Endothelial cell (in vitro differentiated cells): ENCODE results near the gene ATG14. TPM values are rescaled to one million over a fixed set of nuclear protein-coding genes. Genes with fewer than 3 reads are reported as not detected.
"Not testable (repeated sequence)": the region's sequence is repeated elsewhere in the genome, so short reads cannot be mapped to it uniquely, and the experiment has no call there.

Source experiments
- DNase-seq: peaks from one replicate; pipeline ENCODE4 v3.0.0; 2021; ENCODE audit warnings: low spot score
- H3K27ac Mint-ChIP-seq: one replicate; pipeline ENCODE4 v1.8.0; 2021; ENCODE audit warnings: mixed read lengths, inconsistent platforms; ENCODE audit not compliant: unreplicated experiment
- H3K27me3 Mint-ChIP-seq: one replicate; pipeline ENCODE4 v1.8.0; 2021; ENCODE audit warnings: mild to moderate bottlenecking, moderate library complexity, mixed read lengths, inconsistent platforms; ENCODE audit not compliant: unreplicated experiment
- H3K36me3 Mint-ChIP-seq: one replicate; pipeline ENCODE4 v1.8.0; 2021; ENCODE audit warnings: mild to moderate bottlenecking, low read depth, mixed read lengths, inconsistent platforms; ENCODE audit not compliant: unreplicated experiment
- H3K4me1 Mint-ChIP-seq: one replicate; pipeline ENCODE4 v1.8.0; 2021; ENCODE audit warnings: mild to moderate bottlenecking, mixed read lengths, inconsistent platforms; ENCODE audit not compliant: unreplicated experiment
- H3K4me3 Mint-ChIP-seq: one replicate; pipeline ENCODE4 v1.8.0; 2021; ENCODE audit warnings: mild to moderate bottlenecking, mixed read lengths, inconsistent platforms; ENCODE audit not compliant: unreplicated experiment
- H3K9me3 Mint-ChIP-seq: one replicate; pipeline ENCODE4 v1.8.0; 2021; ENCODE audit warnings: mixed read lengths, inconsistent platforms; ENCODE audit not compliant: unreplicated experiment
- CTCF ChIP-seq: fragments of 200-600 bp; sonication (generic); IDR thresholded peaks from one replicate; pipeline ENCODE4 v1.5.0; 2021; ENCODE audit warnings: antibody characterized with exemption; ENCODE audit not compliant: unreplicated experiment
- total RNA-seq: library from RNA; stranded (reverse); fragmentation: NEBNext Ultra II Directional; extraction: Animal tissue kit (Norgen Biotek cat#: 25700); gene quantifications from one replicate; pipeline ENCODE4 v1.2.1, GENCODE V29; 2021; ENCODE audit not compliant: unreplicated experiment

Gene ATG14
- total RNA-seq, 1 donor from 2014 or later: 14.0 TPM

GRCh38 chr14:55350461-55350860 is 61.2 kb downstream of the ATG14 start:
- Mint-ChIP-seq H3K4me3 (no peak overlapping the region), H3K9me3 (no peaks in the 10 kb centered on the region), H3K4me1 (no peaks in the 10 kb centered on the region), H3K27ac (no peak overlapping the region), H3K27me3 (peaks cover 3% of the 10 kb centered on the region), H3K36me3 (peaks cover 15% of the 10 kb centered on the region)
- DNase-seq: no peak
- TF ChIP-seq CTCF: no peak

- Mint-ChIP-seq H3K27me3 (no peaks in the 10 kb centered on the region), H3K4me1 (no peaks in the 10 kb centered on the region), H3K27ac (no peak overlapping the region)
Observed at GRCh38 chr14:55349565-55349964, 62.1 kb downstream of the ATG14 start.

GRCh38 chr14:55348766-55349453 is 62.7 kb downstream of the ATG14 start:
- TF ChIP-seq CTCF: no peak
- H3K4me1 Mint-ChIP-seq: no peaks in the 10 kb centered on the region
- H3K9me3 Mint-ChIP-seq: no peaks in the 10 kb centered on the region
- no peak for DNase-seq
- H3K4me3 Mint-ChIP-seq: no peak overlapping the region
- no peaks in the 10 kb centered on the region for H3K27me3 Mint-ChIP-seq
- no peak overlapping the region for H3K27ac Mint-ChIP-seq
- peaks cover 13% of the 10 kb centered on the region for H3K36me3 Mint-ChIP-seq

More at GRCh38 chr14:55349565-55349964, 62.1 kb downstream of the ATG14 start:
- no peak for DNase-seq
- H3K36me3 Mint-ChIP-seq: peaks cover 13% of the 10 kb centered on the region
- H3K4me3 Mint-ChIP-seq: no peak overlapping the region
- TF ChIP-seq CTCF: no peak
- no peaks in the 10 kb centered on the region for H3K9me3 Mint-ChIP-seq

- TF ChIP-seq CTCF: no peak
- H3K4me3 Mint-ChIP-seq: no peak overlapping the region
- H3K36me3 Mint-ChIP-seq: peaks cover 13% of the 10 kb centered on the region
Observed at GRCh38 chr14:55347748-55348147, 63.9 kb downstream of the ATG14 start.

GRCh38 chr14:55347040-55347439 is 64.6 kb downstream of the ATG14 start:
- no peak for DNase-seq
- TF ChIP-seq CTCF: no peak
- H3K4me1 Mint-ChIP-seq: no peaks in the 10 kb centered on the region
- H3K27ac Mint-ChIP-seq: no peak overlapping the region
- H3K9me3 Mint-ChIP-seq: no peaks in the 10 kb centered on the region
- H3K4me3 Mint-ChIP-seq: no peak overlapping the region
- H3K36me3 Mint-ChIP-seq: peaks cover 13% of the 10 kb centered on the region
- H3K27me3 Mint-ChIP-seq: no peaks in the 10 kb centered on the region

More at GRCh38 chr14:55347748-55348147, 63.9 kb downstream of the ATG14 start:
- no peaks in the 10 kb centered on the region for H3K27me3 Mint-ChIP-seq
- no peaks in the 10 kb centered on the region for H3K9me3 Mint-ChIP-seq
- no peak for DNase-seq
- H3K4me1 Mint-ChIP-seq: no peaks in the 10 kb centered on the region
- no peak overlapping the region for H3K27ac Mint-ChIP-seq

- not testable (repeated sequence) for H3K4me3 Mint-ChIP-seq, DNase-seq, H3K27ac Mint-ChIP-seq, H3K27me3 Mint-ChIP-seq, H3K36me3 Mint-ChIP-seq, H3K4me1 Mint-ChIP-seq, H3K9me3 Mint-ChIP-seq
Observed at GRCh38 chr14:55344582-55345163, 67.0 kb downstream of the ATG14 start.
